ENCODE measurements around the gene MRPL32.
"Not testable (repeated sequence)": the region's sequence is repeated elsewhere in the genome, so short reads cannot be mapped to it uniquely, and the experiment has no call there.

Gene MRPL32

GRCh38 chr7:42931834-42932651 lies at the start of gene MRPL32, which contains the start of gene PSMA2:
Gene MRPL32 (plus strand): TSS chr7:42932376. CDS start chr7:42932387, 11 bp downstream.
Gene PSMA2 (minus strand): TSS chr7:42932174. CDS start chr7:42932158, 16 bp downstream.
- Histone ChIP-seq H3K27ac (ENCODE audit: low read length) (peak within 1 kb of the TSS; percentile 90), H3K9ac (ENCODE audit: low read depth, low read length) (peak within 1 kb of the TSS; percentile 98), H3K36me3 (ENCODE audit: insufficient read depth, low read depth, low read length) (peaks cover 47% of the 10 kb centered on the region), H3K4me3 (ENCODE audit: low read length) (peak within 1 kb of the TSS; percentile 97), H3K27me3 (ENCODE audit: insufficient read depth, low read length) (no peaks in the 10 kb centered on the region), H3K9me3 (ENCODE audit: insufficient read depth, low read depth, low read length) (no peaks in the 10 kb centered on the region), H3K4me1 (ENCODE audit: insufficient read depth, low read length) (peaks cover 7% of the 10 kb centered on the region; the same call in 1 of the 2 replicates)

GRCh38 chr7:42883950-42884349 lies 48.2 kb upstream of the MRPL32 start:
- no peak overlapping the region for H3K4me3 ChIP-seq (ENCODE audit: low read length)
- H3K4me1 ChIP-seq (ENCODE audit: insufficient read depth, low read length): peaks cover 16% of the 10 kb centered on the region; the same call in 1 of the 2 replicates
- no peak overlapping the region for H3K27ac ChIP-seq (ENCODE audit: low read length)
- H3K36me3 ChIP-seq (ENCODE audit: insufficient read depth, low read depth, low read length): no peaks in the 10 kb centered on the region
- H3K9ac ChIP-seq (ENCODE audit: low read depth, low read length): no peak overlapping the region; the same call in 1 of the 2 replicates
- H3K9me3 ChIP-seq (ENCODE audit: insufficient read depth, low read depth, low read length): no peaks in the 10 kb centered on the region; the same call in 1 of the 2 replicates
- no peaks in the 10 kb centered on the region for H3K27me3 ChIP-seq (ENCODE audit: insufficient read depth, low read length)

GRCh38 chr7:42885183-42885582 lies 47.0 kb upstream of the MRPL32 start:
- not testable (repeated sequence) for H3K4me3 ChIP-seq (ENCODE audit: low read length); H3K27me3 ChIP-seq (ENCODE audit: insufficient read depth, low read length); H3K9ac ChIP-seq (ENCODE audit: low read depth, low read length); H3K36me3 ChIP-seq (ENCODE audit: insufficient read depth, low read depth, low read length); H3K27ac ChIP-seq (ENCODE audit: low read length); H3K9me3 ChIP-seq (ENCODE audit: insufficient read depth, low read depth, low read length)
- peaks cover 22% of the 10 kb centered on the region; the same call in 1 of the 2 replicates for H3K4me1 ChIP-seq (ENCODE audit: insufficient read depth, low read length)

DNA sequence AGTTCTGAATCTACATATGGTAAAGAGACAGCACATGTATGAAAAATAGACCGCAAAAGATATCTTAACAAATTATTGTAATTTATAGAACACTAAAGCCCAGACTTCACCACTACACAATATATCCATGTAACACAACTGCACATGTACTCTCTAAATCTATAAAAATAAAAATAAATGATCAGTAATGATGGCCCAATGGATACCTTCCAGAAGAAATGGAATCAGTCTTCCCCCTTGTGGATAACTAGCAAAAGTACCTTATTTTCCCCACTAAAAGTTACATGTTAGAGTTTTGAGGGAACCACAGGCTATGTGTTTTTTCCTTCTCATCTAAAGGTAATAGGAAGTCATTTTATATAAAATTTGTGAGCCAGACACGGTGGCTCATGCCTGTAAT lies 46.0 kb upstream of the MRPL32 start:
- Histone ChIP-seq H3K4me3 (ENCODE audit: low read length) (no peak overlapping the region), H3K4me1 (ENCODE audit: insufficient read depth, low read length) (peaks cover 16% of the 10 kb centered on the region; the same call in 1 of the 2 replicates), H3K9me3 (ENCODE audit: insufficient read depth, low read depth, low read length) (no peaks in the 10 kb centered on the region; the same call in 1 of the 2 replicates), H3K36me3 (ENCODE audit: insufficient read depth, low read depth, low read length) (no peaks in the 10 kb centered on the region), H3K27ac (ENCODE audit: low read length) (no peak overlapping the region), H3K9ac (ENCODE audit: low read depth, low read length) (no peak overlapping the region), H3K27me3 (ENCODE audit: insufficient read depth, low read length) (no peaks in the 10 kb centered on the region)

GRCh38 chr7:42886893-42887505 lies 45.2 kb upstream of the MRPL32 start:
- peak overlapping the region; percentile 83 for H3K4me3 ChIP-seq (ENCODE audit: low read length)
- no peaks in the 10 kb centered on the region; the same call in 1 of the 2 replicates for H3K9me3 ChIP-seq (ENCODE audit: insufficient read depth, low read depth, low read length)
- H3K4me1 ChIP-seq (ENCODE audit: insufficient read depth, low read length): peaks cover 16% of the 10 kb centered on the region; the same call in 1 of the 2 replicates
- peak overlapping the region; percentile 79; the same call in 1 of the 2 replicates for H3K9ac ChIP-seq (ENCODE audit: low read depth, low read length)
- no peaks in the 10 kb centered on the region for H3K27me3 ChIP-seq (ENCODE audit: insufficient read depth, low read length)
- no peak overlapping the region for H3K27ac ChIP-seq (ENCODE audit: low read length)
- no peaks in the 10 kb centered on the region for H3K36me3 ChIP-seq (ENCODE audit: insufficient read depth, low read depth, low read length)

DNA sequence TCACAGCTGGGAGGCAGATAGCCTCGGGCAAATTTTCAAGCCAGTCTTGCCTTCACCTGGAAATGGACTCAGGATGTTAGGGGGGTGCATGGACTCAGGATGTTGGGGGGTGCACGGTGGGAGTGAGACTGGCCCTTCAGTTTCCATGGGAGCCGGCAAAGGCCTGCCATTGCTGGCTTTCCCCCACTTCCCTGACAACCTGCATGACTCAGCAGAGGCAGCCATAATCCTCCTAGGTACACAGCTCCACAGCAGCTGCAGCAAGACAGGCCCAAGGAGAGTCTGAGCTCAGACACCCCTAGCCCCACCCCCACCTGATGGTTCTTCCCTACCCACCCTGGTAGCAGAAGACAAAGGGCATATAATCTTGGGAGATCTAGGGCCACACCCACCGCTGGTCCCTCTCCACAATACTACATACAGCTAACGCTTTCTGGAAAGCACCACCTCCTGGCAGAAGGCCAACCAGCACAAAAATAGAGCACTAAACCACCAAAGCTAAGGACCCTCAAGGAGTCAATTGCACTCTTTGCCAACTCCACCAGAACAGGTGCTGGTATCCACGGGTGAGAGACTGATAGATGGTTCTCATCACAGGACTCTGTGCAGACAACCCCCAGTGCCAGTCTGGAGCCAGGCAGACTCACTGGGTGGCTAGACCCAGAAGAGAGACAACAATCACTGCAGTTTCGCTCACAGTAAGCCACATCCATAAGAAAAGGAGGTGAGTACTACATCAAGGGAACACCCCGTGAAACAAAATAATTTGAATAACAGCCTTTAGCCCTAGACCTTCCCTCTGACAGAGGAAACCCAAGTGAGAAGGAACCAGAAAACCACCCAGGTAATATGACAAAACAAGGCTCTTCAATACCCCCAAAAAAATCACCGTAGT lies 38.6 kb upstream of the MRPL32 start:
- H3K9ac ChIP-seq (ENCODE audit: low read depth, low read length): no peak overlapping the region

GRCh38 chr7:42900842-42901241 lies 31.3 kb upstream of the MRPL32 start:
- no peaks in the 10 kb centered on the region for H3K9me3 ChIP-seq (ENCODE audit: insufficient read depth, low read depth, low read length)
- H3K36me3 ChIP-seq (ENCODE audit: insufficient read depth, low read depth, low read length): no peaks in the 10 kb centered on the region
- H3K4me1 ChIP-seq (ENCODE audit: insufficient read depth, low read length): no peaks in the 10 kb centered on the region
- H3K27ac ChIP-seq (ENCODE audit: low read length): no peak overlapping the region
- no peaks in the 10 kb centered on the region for H3K27me3 ChIP-seq (ENCODE audit: insufficient read depth, low read length)
- no peak overlapping the region for H3K9ac ChIP-seq (ENCODE audit: low read depth, low read length)
- H3K4me3 ChIP-seq (ENCODE audit: low read length): no peak overlapping the region

More for the DNA sequence above, 38.6 kb upstream of the MRPL32 start:
- H3K27ac ChIP-seq (ENCODE audit: low read length): no peak overlapping the region
- peaks cover 12% of the 10 kb centered on the region; the same call in 1 of the 2 replicates for H3K4me1 ChIP-seq (ENCODE audit: insufficient read depth, low read length)
- peak overlapping the region; percentile 25 for H3K4me3 ChIP-seq (ENCODE audit: low read length)
- peaks cover 11% of the 10 kb centered on the region; the same call in 1 of the 2 replicates for H3K9me3 ChIP-seq (ENCODE audit: insufficient read depth, low read depth, low read length)
- H3K27me3 ChIP-seq (ENCODE audit: insufficient read depth, low read length): no peaks in the 10 kb centered on the region
- no peaks in the 10 kb centered on the region for H3K36me3 ChIP-seq (ENCODE audit: insufficient read depth, low read depth, low read length)

DNA sequence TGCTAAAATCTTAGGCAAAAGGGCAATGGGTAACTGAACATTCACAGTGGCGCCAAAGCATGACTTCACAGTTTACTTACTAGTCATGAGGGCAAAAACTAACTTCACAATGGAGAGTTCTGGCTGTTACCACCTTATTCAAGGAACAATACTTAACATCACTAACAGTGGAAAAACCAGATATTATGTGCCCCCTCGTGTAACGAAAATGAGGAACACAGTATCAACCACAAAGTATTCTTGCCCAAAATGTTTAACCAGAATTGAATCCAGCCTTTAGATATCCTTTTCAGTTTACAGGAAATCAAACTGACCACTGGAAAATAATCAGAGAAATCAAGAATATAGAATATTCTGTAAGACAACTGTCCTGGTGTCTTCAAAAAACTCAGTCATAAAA lies 29.8 kb upstream of the MRPL32 start:
- Histone ChIP-seq H3K36me3 (ENCODE audit: insufficient read depth, low read depth, low read length) (no peaks in the 10 kb centered on the region), H3K9ac (ENCODE audit: low read depth, low read length) (no peak overlapping the region), H3K4me1 (ENCODE audit: insufficient read depth, low read length) (no peaks in the 10 kb centered on the region), H3K27me3 (ENCODE audit: insufficient read depth, low read length) (no peaks in the 10 kb centered on the region), H3K27ac (ENCODE audit: low read length) (no peak overlapping the region), H3K4me3 (ENCODE audit: low read length) (no peak overlapping the region), H3K9me3 (ENCODE audit: insufficient read depth, low read depth, low read length) (no peaks in the 10 kb centered on the region)

- Histone ChIP-seq H3K27me3 (ENCODE audit: insufficient read depth, low read length) (no peaks in the 10 kb centered on the region), H3K9me3 (ENCODE audit: insufficient read depth, low read depth, low read length) (no peaks in the 10 kb centered on the region), H3K9ac (ENCODE audit: low read depth, low read length) (no peak overlapping the region), H3K27ac (ENCODE audit: low read length) (no peak overlapping the region), H3K4me3 (ENCODE audit: low read length) (no peak overlapping the region), H3K4me1 (ENCODE audit: insufficient read depth, low read length) (peaks cover 12% of the 10 kb centered on the region), H3K36me3 (ENCODE audit: insufficient read depth, low read depth, low read length) (peaks cover 8% of the 10 kb centered on the region; the same call in 1 of the 2 replicates)
Observed at GRCh38 chr7:42906181-42906580, 26.0 kb upstream of the MRPL32 start.

- Histone ChIP-seq H3K27me3 (ENCODE audit: insufficient read depth, low read length) (no peaks in the 10 kb centered on the region), H3K9me3 (ENCODE audit: insufficient read depth, low read depth, low read length) (no peaks in the 10 kb centered on the region), H3K4me3 (ENCODE audit: low read length) (no peak overlapping the region), H3K36me3 (ENCODE audit: insufficient read depth, low read depth, low read length) (peaks cover 8% of the 10 kb centered on the region; the same call in 1 of the 2 replicates), H3K4me1 (ENCODE audit: insufficient read depth, low read length) (peaks cover 15% of the 10 kb centered on the region), H3K9ac (ENCODE audit: low read depth, low read length) (no peak overlapping the region), H3K27ac (ENCODE audit: low read length) (no peak overlapping the region)
Observed at GRCh38 chr7:42907316-42907715, 24.9 kb upstream of the MRPL32 start.

GRCh38 chr7:42910306-42910705 lies 21.9 kb upstream of the MRPL32 start:
- H3K9ac ChIP-seq (ENCODE audit: low read depth, low read length): no peak overlapping the region
- H3K36me3 ChIP-seq (ENCODE audit: insufficient read depth, low read depth, low read length): peaks cover 18% of the 10 kb centered on the region
- H3K27ac ChIP-seq (ENCODE audit: low read length): no peak overlapping the region
- peaks cover 23% of the 10 kb centered on the region for H3K4me1 ChIP-seq (ENCODE audit: insufficient read depth, low read length)
- H3K4me3 ChIP-seq (ENCODE audit: low read length): peak overlapping the region; percentile 90
- no peaks in the 10 kb centered on the region for H3K27me3 ChIP-seq (ENCODE audit: insufficient read depth, low read length)
- H3K9me3 ChIP-seq (ENCODE audit: insufficient read depth, low read depth, low read length): no peaks in the 10 kb centered on the region

Measured in iPS-20b (cell line).